Epithelial cell of proximal tubule (primary cell): ENCODE results near the gene REM2. TPM values are rescaled to one million over a fixed set of nuclear protein-coding genes. Genes with fewer than 3 reads are reported as not detected.

Experiments used
- DNase-seq: peaks from one replicate; pipeline ENCODE4 v3.0.0-alpha.2; 2011; ENCODE audit warnings: low read depth
- H3K4me3 ChIP-seq: 2 replicates; pipeline ENCODE4 v1.5.1; 2011; ENCODE audit warnings: low read depth, mild to moderate bottlenecking, low read length
- CTCF ChIP-seq: conservative IDR thresholded peaks from 2 replicates; pipeline ENCODE4 v1.5.1; 2012; ENCODE audit warnings: low read depth, mild to moderate bottlenecking, low read length
- total RNA-seq: library from RNA; depleted of rRNA; stranded (reverse); fragments of >200 nt; gene quantifications from 2 replicates; pipeline ENCODE4 v1.2.3, GENCODE V29; 2015

REM2 gene
- 0.17 and 0.80 TPM in 2 replicates for total RNA-seq

GRCh38 chr14:22883173-22883976, at the start of gene REM2:
TSS of gene REM2 (plus strand) at chr14:22883222. CDS start at chr14:22883288, 66 bp downstream.
- peak within 1 kb of the TSS; percentile 8 for H3K4me3 ChIP-seq

GRCh38 chr14:22835505-22835904, 47.5 kb upstream of the REM2 start:
- no peak overlapping the region for H3K4me3 ChIP-seq
- DNase-seq, result no peak
- TF ChIP-seq CTCF, result no peak

More at GRCh38 chr14:22883173-22883976, at the start of gene REM2:
- TF ChIP-seq CTCF, result no peak
- DNase-seq, result no peak

GRCh38 chr14:22836301-22837113, 46.5 kb upstream of the REM2 start, which contains the start of gene MMP14:
TSS of gene MMP14 (plus strand) at chr14:22836585. CDS start at chr14:22836818, 233 bp downstream.
- TF ChIP-seq CTCF, result peak; percentile 49
- peak within 1 kb of the TSS; percentile 75 for H3K4me3 ChIP-seq
- no peak for DNase-seq

- TF ChIP-seq CTCF, result peak; percentile 7
- peak overlapping the region; percentile 75 for H3K4me3 ChIP-seq
- no peak for DNase-seq
Observed at GRCh38 chr14:22837114-22837749, 45.8 kb upstream of the REM2 start.

GRCh38 chr14:22837750-22838538, 45.1 kb upstream of the REM2 start:
- TF ChIP-seq CTCF, result no peak
- DNase-seq, result no peak
- H3K4me3 ChIP-seq, result peak overlapping the region; percentile 75

- DNase-seq, result no peak
- TF ChIP-seq CTCF, result no peak
- peak overlapping the region; percentile 75 for H3K4me3 ChIP-seq
Observed at GRCh38 chr14:22838631-22839041, 44.4 kb upstream of the REM2 start.
